HepG2 (cell line): Measurements from ENCODE around the gene CYSRT1. TPM values are rescaled to one million over a fixed set of nuclear protein-coding genes. Genes with fewer than 3 reads are reported as not detected.
A peak's percentile ranks its signal among the peaks of the same experiment; 100 is the strongest.

Experiments used
- ARNT ChIP-seq: fragments of 450-650 bp; IDR thresholded peaks from 2 replicates; pipeline ENCODE4 v1.6.1; 2017
- ASH2L ChIP-seq: fragments of 300-600, 200-600 bp; sonication (generic); IDR thresholded peaks from 2 replicates; pipeline ENCODE4 v1.7.0; 2017; ENCODE audit warnings: low read depth, mild to moderate bottlenecking, moderate library complexity, mixed read lengths, low read length; ENCODE audit not compliant: insufficient read length
- ETV5 ChIP-seq: IDR thresholded peaks from 2 replicates; pipeline ENCODE4 v1.6.1; 2018; ENCODE audit warnings: missing biosample characterization, missing genetic modification reagents, inconsistent platforms, borderline replicate concordance
- KAT7 ChIP-seq: IDR thresholded peaks from 2 replicates; pipeline ENCODE4 v1.6.1; 2018; ENCODE audit warnings: borderline replicate concordance, missing compliant biosample characterization
- MAFK ChIP-seq, 2 experiments: IDR thresholded peaks in 1 of 2; conservative IDR thresholded peaks in 1 of 2; 2 replicates each; pipeline ENCODE4 v1.6.1; 2011; ENCODE audit warnings: improper control_type of control experiment in 2 of 2, low read length in 2 of 2
- RFX1 ChIP-seq: fragments of 450-650 bp; IDR thresholded peaks from 2 replicates; pipeline ENCODE4 v1.6.1; 2017
- RFXAP ChIP-seq: sonication (generic); formaldehyde crosslinking; IDR thresholded peaks from 2 replicates; pipeline ENCODE4 v1.4.0; 2020; ENCODE audit warnings: missing genetic modification reagents, borderline replicate concordance
- SALL2 ChIP-seq: sonication (generic); formaldehyde crosslinking; IDR thresholded peaks from 2 replicates; pipeline ENCODE4 v1.8.1; 2023; ENCODE audit warnings: mild to moderate bottlenecking, missing genetic modification reagents, inconsistent platforms
- SMAD3 ChIP-seq: sonication (generic); formaldehyde crosslinking; IDR thresholded peaks from 2 replicates; pipeline ENCODE4 v1.4.0; 2020; ENCODE audit warnings: missing genetic modification reagents
- SP5 ChIP-seq: IDR thresholded peaks from 2 replicates; pipeline ENCODE4 v1.6.1; 2016; ENCODE audit warnings: low read depth, borderline replicate concordance
- ZNF605 ChIP-seq: sonication (generic); formaldehyde crosslinking; IDR thresholded peaks from 2 replicates; pipeline ENCODE4 v1.8.0; 2022; ENCODE audit warnings: mild to moderate bottlenecking, missing genetic modification reagents
- ZNF841 ChIP-seq: sonication (generic); formaldehyde crosslinking; IDR thresholded peaks from 2 replicates; pipeline ENCODE4 v1.8.1; 2023; ENCODE audit warnings: missing genetic modification reagents, borderline replicate concordance
- polyA plus RNA-seq, 8 experiments: library from polyadenylated mRNA; depleted of rRNA in 3 of 8; stranded (reverse) in 7 of 8; unstranded in 1 of 8; fragments of >200 nt; fragmentation: Illumina TruSeq in 4 of 8; extraction: Trizol in 4 of 8; gene quantifications; 2 replicates each; pipeline versions ENCODE4 v1.2.1 to v1.2.3, GENCODE V29; 2011 to 2016; ENCODE audit warnings: low read depth in 4 of 8, missing spikeins in 1 of 8, mixed read lengths in 1 of 8; ENCODE audit not compliant: insufficient read depth in 1 of 8
- total RNA-seq, 5 experiments: library from RNA; depleted of rRNA; stranded (reverse); fragments of >200 nt; fragmentation: Illumina TruSeq; extraction: Trizol; gene quantifications; 2 replicates each; pipeline ENCODE4 v1.2.3, GENCODE V29; 2016; ENCODE audit warnings: low read depth in 1 of 5
- TF ChIP-seq, protein P1 (sequence below): sonication (generic); formaldehyde crosslinking; IDR thresholded peaks from 2 replicates; pipeline ENCODE4 v1.4.0; 2020; ENCODE audit warnings: missing genetic modification reagents
- TF ChIP-seq, protein P2 (sequence below): sonication (generic); formaldehyde crosslinking; IDR thresholded peaks from 2 replicates; pipeline ENCODE4 v1.4.0; 2020; ENCODE audit warnings: missing genetic modification reagents, borderline replicate concordance
- TF ChIP-seq, protein P3 (sequence below): sonication (generic); formaldehyde crosslinking; IDR thresholded peaks from 2 replicates; pipeline ENCODE4 v1.4.0; 2020; ENCODE audit warnings: missing genetic modification reagents, low read depth, mild to moderate bottlenecking, borderline replicate concordance
- TF ChIP-seq, protein P4 (sequence below): sonication (generic); formaldehyde crosslinking; IDR thresholded peaks from 2 replicates; pipeline ENCODE4 v1.4.0; 2020; ENCODE audit warnings: missing genetic modification reagents

Gene CYSRT1
- total and polyA plus RNA-seq, 2 of the 13 experiments (the other 11 are each of a cell fraction or from before 2014, with no cell fraction given) = 1.5 to 2.1 TPM

DNA sequence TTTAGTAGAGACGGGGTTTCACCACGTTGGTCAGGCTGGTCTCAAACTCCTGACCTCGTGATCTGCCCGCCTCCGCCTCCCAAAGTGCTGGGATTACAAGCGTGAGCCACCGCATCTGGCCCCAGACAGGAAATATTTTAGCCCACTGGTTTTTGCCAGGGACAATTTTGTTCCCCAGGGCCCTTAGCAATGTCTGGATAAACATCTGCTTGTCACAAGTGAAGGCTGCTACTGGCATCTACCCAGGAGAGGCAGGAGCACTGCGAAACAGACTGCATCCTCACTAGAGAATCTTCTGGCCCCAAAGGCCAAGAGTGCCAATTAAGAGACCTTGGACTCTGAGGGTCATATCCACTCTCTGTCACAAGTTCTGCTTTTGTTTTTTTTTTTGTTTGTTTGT, 22.0 kb upstream of the CYSRT1 start (continued):
- TF ChIP-seq, protein P1, sequence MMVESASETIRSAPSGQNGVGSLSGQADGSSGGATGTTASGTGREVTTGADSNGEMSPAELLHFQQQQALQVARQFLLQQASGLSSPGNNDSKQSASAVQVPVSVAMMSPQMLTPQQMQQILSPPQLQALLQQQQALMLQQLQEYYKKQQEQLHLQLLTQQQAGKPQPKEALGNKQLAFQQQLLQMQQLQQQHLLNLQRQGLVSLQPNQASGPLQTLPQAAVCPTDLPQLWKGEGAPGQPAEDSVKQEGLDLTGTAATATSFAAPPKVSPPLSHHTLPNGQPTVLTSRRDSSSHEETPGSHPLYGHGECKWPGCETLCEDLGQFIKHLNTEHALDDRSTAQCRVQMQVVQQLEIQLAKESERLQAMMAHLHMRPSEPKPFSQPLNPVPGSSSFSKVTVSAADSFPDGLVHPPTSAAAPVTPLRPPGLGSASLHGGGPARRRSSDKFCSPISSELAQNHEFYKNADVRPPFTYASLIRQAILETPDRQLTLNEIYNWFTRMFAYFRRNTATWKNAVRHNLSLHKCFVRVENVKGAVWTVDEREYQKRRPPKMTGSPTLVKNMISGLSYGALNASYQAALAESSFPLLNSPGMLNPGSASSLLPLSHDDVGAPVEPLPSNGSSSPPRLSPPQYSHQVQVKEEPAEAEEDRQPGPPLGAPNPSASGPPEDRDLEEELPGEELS (CRISPR knock-in tag) = peak; percentile 31; the same call in 1 of the 2 replicates
- TF ChIP-seq SMAD3 (CRISPR knock-in tag) (no peak), ARNT (no peak), ZNF605 (0 out of 2 replicates have a peak, but pooled peaks have one; percentile 26), SALL2 (CRISPR knock-in tag) (no peak), RFXAP (CRISPR knock-in tag) (no peak), ZNF841 (no peak), SP5 (CRISPR knock-in tag) (no peak), RFX1 (no peak), MAFK (conservative IDR thresholded peaks at IDR 0.05 in 1 of 2, IDR thresholded peaks at IDR 0.05 in 1 of 2; ENCODE audit: low read length in 2 of 2) (no peak), KAT7 (no peak), ASH2L (peak; percentile 8), ETV5 (CRISPR knock-in tag) (no peak)
- TF ChIP-seq, protein P2, sequence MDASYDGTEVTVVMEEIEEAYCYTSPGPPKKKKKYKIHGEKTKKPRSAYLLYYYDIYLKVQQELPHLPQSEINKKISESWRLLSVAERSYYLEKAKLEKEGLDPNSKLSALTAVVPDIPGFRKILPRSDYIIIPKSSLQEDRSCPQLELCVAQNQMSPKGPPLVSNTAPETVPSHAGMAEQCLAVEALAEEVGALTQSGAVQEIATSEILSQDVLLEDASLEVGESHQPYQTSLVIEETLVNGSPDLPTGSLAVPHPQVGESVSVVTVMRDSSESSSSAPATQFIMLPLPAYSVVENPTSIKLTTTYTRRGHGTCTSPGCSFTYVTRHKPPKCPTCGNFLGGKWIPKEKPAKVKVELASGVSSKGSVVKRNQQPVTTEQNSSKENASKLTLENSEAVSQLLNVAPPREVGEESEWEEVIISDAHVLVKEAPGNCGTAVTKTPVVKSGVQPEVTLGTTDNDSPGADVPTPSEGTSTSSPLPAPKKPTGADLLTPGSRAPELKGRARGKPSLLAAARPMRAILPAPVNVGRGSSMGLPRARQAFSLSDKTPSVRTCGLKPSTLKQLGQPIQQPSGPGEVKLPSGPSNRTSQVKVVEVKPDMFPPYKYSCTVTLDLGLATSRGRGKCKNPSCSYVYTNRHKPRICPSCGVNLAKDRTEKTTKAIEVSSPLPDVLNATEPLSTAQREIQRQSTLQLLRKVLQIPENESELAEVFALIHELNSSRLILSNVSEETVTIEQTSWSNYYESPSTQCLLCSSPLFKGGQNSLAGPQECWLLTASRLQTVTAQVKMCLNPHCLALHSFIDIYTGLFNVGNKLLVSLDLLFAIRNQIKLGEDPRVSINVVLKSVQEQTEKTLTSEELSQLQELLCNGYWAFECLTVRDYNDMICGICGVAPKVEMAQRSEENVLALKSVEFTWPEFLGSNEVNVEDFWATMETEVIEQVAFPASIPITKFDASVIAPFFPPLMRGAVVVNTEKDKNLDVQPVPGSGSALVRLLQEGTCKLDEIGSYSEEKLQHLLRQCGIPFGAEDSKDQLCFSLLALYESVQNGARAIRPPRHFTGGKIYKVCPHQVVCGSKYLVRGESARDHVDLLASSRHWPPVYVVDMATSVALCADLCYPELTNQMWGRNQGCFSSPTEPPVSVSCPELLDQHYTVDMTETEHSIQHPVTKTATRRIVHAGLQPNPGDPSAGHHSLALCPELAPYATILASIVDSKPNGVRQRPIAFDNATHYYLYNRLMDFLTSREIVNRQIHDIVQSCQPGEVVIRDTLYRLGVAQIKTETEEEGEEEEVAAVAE (CRISPR knock-in tag) = no peak
- TF ChIP-seq, protein P3, sequence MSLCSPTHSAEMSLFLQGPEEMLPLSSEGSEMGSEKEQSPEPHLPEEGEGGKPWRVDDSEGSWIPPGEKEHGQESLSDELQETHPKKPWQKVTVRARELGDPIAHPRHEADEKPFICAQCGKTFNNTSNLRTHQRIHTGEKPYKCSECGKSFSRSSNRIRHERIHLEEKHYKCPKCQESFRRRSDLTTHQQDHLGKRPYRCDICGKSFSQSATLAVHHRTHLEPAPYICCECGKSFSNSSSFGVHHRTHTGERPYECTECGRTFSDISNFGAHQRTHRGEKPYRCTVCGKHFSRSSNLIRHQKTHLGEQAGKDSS (CRISPR knock-in tag) = no peak
- TF ChIP-seq, protein P4, sequence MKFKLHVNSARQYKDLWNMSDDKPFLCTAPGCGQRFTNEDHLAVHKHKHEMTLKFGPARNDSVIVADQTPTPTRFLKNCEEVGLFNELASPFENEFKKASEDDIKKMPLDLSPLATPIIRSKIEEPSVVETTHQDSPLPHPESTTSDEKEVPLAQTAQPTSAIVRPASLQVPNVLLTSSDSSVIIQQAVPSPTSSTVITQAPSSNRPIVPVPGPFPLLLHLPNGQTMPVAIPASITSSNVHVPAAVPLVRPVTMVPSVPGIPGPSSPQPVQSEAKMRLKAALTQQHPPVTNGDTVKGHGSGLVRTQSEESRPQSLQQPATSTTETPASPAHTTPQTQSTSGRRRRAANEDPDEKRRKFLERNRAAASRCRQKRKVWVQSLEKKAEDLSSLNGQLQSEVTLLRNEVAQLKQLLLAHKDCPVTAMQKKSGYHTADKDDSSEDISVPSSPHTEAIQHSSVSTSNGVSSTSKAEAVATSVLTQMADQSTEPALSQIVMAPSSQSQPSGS (CRISPR knock-in tag) = no peak
